Activated CD8-positive, alpha-beta memory T cell treated with anti-CD3 and anti-CD28 coated beads, Interleukin-2, amount 50 U/mL, for 24 hours (primary cell): ENCODE measurements around the gene MRPL17.

ENCODE experiments used
- DNase-seq: peaks from one replicate; pipeline ENCODE4 v3.0.0-alpha.2; 2020; ENCODE audit errors: extremely low read depth

Gene MRPL17

GRCh38 chr11:6654281-6655019 lies 28.7 kb downstream of the MRPL17 start:
- no peak for DNase-seq

DNA sequence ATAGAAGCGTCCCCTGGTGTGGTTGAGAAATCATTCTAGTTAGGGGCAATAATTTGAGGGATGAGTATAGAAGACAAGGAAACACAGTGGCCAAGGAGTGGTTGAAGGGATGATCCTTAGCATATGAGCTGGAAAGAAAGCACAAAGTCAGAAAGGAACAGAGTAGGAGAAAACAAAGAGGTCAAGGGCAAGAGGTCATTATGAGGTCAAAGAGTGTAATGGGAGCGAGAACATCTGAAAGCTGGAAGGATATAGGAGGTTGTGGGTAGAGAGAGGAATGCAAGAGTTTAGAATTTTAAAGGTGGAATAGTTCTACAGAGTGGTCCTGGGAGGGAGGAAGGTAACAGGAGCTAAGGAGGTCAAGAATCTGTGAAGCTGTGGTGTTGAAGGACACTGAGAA lies 29.5 kb downstream of the MRPL17 start:
- DNase-seq: no peak

- DNase-seq: no peak
Observed at GRCh38 chr11:6653097-6653496, 30.0 kb downstream of the MRPL17 start.

GRCh38 chr11:6652182-6652581 lies 31.0 kb downstream of the MRPL17 start:
- DNase-seq: no peak

DNA sequence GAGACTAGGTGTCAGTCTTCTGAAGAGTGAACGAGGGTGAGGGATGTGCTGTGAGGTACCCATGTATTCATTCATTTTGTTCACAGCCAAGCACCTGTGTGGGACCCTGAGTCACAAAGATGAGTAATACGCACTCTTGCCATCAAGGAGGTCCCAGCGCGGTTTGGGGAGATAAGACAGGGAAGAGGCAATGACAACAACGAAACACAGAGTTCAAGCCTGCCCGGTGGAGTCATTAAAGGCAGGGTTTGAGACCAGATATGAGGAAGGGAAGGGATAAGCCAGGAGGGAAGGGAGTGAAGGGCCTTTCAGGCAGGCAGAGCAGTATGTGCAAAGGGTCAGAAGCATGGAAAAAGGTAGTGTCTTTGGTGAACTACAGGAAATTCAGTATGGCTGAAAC lies 32.2 kb downstream of the MRPL17 start:
- DNase-seq: no peak

DNA sequence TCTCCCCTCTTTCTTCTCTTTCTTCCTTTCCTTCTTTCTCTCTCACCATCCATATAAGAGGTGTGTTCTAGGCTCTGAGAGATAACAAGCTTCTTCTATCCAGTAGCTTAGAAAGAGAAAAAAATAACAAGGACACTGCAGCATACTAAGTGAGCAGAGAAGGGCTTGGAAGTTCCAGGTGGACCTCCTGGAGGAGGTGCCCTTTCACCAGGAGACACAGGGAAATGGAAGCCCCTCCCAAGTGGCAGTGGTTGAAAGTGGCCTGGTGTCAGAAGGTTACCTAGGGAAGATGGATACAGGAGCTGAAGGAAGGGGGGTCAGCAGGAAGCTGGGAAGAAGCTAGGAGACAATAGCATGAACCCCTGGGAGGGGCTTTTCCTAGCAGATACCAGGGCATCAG lies 33.0 kb downstream of the MRPL17 start:
- DNase-seq: no peak

DNA sequence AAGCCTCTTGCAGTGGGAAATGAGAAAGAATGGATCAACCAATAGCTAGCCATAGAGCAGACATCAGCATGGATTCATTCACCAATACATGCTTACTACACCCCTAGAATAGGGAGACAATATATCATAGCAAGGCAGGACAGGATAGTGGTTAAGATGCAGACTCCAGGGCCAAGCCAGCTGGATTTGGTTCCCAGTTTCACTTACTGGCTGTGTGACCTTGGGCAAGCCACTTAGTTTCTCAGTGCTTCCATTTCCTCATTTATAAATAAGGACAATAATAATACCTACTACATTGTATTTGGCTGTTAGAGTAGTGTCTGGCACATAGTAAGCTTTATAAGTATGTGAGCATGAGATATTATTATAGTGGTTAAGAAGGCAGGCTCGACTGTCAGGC lies 34.6 kb downstream of the MRPL17 start:
- no peak for DNase-seq

- DNase-seq: no peak
Observed at GRCh38 chr11:6647836-6648235, 35.3 kb downstream of the MRPL17 start.

GRCh38 chr11:6646918-6647679 lies 36.0 kb downstream of the MRPL17 start:
- no peak for DNase-seq

DNA sequence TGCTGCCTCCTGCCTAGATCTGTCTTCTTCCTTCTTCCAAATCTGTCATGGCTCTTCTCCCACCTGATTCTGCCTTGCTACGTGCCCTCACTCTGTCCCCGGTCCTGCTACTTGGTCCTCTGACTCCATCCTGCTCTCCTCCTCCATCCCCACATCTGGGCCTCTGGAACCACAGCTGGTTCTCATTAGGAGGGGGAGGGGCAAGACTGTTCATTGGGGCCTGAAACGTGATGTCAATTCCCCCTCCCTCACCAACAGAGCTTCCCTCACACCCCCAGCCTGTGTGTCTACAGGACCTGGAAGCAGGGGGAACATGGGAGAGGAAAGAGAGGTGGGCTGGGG lies 36.6 kb downstream of the MRPL17 start:
- DNase-seq: no peak

DNA sequence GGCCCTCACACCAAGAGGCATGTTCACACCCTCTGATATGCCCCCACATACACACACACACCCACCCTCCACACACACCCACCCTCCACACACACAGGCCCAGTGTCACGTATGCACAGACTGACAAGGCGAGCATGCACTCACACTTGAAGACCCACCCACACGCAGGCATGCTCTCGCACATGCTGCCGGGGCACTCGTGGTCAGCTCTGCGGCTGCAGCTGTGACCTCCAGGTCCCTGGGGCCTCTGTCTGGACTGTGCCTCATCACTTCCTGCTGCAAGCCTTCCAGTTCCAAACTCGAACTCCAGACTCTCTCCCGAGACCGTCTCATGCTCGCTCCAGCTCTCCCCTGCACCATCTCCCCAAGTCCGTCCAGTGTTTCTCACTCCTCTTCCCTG lies 37.1 kb downstream of the MRPL17 start:
- DNase-seq: no peak

- DNase-seq: no peak
Observed at GRCh38 chr11:6642957-6643356, 40.2 kb downstream of the MRPL17 start.

DNA sequence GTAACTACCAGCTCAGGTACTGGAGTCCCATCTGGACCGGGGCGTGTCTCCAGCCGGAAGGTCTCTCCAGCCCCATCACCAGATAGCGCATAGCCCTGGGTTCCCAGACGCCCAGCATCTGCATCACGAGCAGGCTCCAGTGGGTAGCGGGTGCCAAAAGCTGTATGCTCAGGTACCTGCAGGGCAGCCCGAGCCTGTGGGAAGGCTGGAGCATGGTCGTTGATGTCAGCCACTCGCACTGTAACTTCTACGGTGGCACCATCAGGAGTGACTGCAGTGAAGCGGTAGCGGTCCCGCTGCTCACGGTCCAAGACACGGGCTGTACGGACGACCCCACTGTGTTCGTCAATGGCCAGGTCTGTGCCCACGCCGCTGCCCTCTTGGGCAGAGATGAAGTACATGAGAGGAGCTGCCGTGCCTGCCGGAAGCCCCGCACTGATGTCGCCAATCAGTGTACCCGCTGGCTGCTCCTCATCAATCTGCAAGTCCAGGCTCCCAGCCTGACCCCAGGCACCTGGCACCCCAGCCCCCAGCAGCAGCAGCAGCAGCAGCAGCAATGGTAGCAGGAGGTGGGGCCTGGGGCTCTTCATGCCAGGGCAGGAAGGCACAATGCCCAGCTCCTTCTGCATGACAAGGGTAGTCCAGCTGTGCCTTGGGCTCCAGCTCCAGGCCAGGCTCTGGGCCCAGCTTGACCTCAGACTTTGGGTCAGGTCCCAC lies 42.0 kb downstream of the MRPL17 start:
- DNase-seq: no peak

GRCh38 chr11:6640036-6640984 lies 42.8 kb downstream of the MRPL17 start:
- no peak for DNase-seq

GRCh38 chr11:6638429-6638828 lies 44.7 kb downstream of the MRPL17 start:
- no peak for DNase-seq

- no peak for DNase-seq
Observed at GRCh38 chr11:6637871-6638270, 45.3 kb downstream of the MRPL17 start.

DNA sequence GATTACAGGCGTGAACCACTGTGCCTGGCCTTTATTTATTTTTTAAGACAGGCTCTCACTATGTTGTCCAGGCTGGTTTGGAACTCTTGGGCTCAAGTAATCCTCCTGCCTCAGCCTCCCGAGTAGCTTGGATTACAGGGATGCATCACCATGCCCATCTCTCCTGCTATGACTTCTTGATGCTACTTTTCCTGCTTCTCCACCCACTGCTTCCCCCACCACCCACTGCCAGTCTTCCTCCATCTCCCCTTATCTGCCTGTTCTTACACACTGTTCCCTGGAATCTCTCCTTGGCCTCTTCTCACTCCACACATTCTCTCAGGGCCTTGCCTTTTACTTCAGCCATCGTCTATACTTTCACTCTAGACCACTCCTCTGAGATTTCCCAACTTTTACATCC lies 46.7 kb downstream of the MRPL17 start:
- DNase-seq: no peak

GRCh38 chr11:6635082-6635932 lies 47.8 kb downstream of the MRPL17 start:
- DNase-seq: no peak

DNA sequence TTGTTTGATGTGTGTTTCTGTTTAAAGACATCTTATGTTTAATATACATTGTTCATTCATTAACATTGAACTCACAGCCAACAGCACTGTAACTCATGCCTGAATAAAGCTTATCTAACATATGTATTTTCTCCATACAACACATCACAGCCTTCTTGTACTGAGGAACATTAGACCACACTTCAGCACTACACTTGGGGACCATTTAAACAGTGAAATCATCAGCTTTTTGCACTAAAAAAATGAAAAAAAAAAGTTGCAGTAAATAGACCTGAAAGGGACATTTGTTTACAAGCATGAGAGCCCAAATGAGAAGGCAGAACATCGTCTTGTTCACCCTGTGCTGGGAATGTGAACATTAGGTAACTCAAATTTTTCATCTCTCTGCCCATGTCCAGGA lies 48.6 kb downstream of the MRPL17 start:
- DNase-seq: no peak

GRCh38 chr11:6633422-6634408 lies 49.4 kb downstream of the MRPL17 start:
- no peak for DNase-seq
